ENCODE data around the gene CALU. TPM values are rescaled to one million over a fixed set of nuclear protein-coding genes. Genes with fewer than 3 reads are reported as not detected.

CALU gene
- total and polyA plus RNA-seq, 2 experiments from 2014 or later = 136 to 179 TPM

DNA sequence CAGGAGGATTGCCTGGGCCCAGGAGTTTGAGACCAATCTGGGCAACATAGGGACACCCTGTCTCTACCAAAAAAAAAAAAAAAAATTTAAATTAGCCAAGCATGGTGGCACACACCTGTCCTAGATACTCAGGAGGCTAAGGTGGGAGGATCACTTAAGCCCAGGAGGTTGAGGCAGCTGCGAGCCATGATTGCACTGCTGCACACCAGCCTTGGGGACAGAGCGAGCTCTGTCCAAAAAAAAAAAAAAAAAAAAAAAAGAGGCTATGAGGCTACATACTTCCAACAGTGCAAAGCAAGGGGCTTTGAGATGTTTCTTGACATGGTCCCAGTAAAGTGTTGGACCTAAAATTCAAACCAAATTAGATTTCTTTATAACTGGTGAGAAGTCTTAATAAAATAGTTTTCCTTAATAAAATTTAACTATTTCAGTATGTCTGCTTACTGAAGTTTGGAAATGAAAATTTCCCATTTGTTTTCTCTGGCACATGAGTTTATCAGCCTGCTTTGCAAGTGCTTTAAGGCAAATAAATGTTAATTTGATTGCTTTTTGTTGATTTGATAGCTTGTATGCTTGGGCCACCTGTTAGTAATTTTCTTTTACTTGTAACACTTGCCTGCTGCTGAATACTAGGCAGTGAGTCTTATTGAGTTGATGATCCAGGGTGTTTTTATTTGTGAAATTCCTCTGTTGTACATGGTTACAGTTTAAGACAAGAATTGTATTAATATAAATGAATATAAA, 16.1 kb downstream of the CALU start:
- Mint-ChIP-seq H3K4me1 (no peaks in the 10 kb centered on the region), H3K36me3 (ENCODE audit: low read depth) (peaks cover 55% of the 10 kb centered on the region), H3K27me3 (ENCODE audit: insufficient read depth, low read depth, poor library complexity) (no peaks in the 10 kb centered on the region), H3K4me3 (no peak overlapping the region), H3K27ac (no peak overlapping the region), H3K9me3 (no peaks in the 10 kb centered on the region)
- TF ChIP-seq JUNB (IDR thresholded peaks at IDR 0.05; ENCODE audit: unreplicated experiment) (no peak), EZH2 (IDR thresholded peaks at IDR 0.05; ENCODE audit: low read depth, unreplicated experiment) (no peak), ZNF331 (CRISPR knock-in tag; IDR thresholded peaks at IDR 0.05; ENCODE audit: low read depth) (no peak), STAT1 (IDR thresholded peaks at IDR 0.05; ENCODE audit: unreplicated experiment) (no peak), CREB1 (CRISPR knock-in tag; IDR thresholded peaks at IDR 0.05; ENCODE audit: low read depth) (no peak), ZNF114 (CRISPR knock-in tag; IDR thresholded peaks at IDR 0.05) (no peak), NANOG (IDR thresholded peaks at IDR 0.05; ENCODE audit: borderline replicate concordance) (no peak), EZH2phosphoT487 (IDR thresholded peaks at IDR 0.05; ENCODE audit: unreplicated experiment) (no peak), POLR2AphosphoS5 (IDR thresholded peaks at IDR 0.05; ENCODE audit: low read depth) (no peak)
- TF ChIP-seq, protein P1, sequence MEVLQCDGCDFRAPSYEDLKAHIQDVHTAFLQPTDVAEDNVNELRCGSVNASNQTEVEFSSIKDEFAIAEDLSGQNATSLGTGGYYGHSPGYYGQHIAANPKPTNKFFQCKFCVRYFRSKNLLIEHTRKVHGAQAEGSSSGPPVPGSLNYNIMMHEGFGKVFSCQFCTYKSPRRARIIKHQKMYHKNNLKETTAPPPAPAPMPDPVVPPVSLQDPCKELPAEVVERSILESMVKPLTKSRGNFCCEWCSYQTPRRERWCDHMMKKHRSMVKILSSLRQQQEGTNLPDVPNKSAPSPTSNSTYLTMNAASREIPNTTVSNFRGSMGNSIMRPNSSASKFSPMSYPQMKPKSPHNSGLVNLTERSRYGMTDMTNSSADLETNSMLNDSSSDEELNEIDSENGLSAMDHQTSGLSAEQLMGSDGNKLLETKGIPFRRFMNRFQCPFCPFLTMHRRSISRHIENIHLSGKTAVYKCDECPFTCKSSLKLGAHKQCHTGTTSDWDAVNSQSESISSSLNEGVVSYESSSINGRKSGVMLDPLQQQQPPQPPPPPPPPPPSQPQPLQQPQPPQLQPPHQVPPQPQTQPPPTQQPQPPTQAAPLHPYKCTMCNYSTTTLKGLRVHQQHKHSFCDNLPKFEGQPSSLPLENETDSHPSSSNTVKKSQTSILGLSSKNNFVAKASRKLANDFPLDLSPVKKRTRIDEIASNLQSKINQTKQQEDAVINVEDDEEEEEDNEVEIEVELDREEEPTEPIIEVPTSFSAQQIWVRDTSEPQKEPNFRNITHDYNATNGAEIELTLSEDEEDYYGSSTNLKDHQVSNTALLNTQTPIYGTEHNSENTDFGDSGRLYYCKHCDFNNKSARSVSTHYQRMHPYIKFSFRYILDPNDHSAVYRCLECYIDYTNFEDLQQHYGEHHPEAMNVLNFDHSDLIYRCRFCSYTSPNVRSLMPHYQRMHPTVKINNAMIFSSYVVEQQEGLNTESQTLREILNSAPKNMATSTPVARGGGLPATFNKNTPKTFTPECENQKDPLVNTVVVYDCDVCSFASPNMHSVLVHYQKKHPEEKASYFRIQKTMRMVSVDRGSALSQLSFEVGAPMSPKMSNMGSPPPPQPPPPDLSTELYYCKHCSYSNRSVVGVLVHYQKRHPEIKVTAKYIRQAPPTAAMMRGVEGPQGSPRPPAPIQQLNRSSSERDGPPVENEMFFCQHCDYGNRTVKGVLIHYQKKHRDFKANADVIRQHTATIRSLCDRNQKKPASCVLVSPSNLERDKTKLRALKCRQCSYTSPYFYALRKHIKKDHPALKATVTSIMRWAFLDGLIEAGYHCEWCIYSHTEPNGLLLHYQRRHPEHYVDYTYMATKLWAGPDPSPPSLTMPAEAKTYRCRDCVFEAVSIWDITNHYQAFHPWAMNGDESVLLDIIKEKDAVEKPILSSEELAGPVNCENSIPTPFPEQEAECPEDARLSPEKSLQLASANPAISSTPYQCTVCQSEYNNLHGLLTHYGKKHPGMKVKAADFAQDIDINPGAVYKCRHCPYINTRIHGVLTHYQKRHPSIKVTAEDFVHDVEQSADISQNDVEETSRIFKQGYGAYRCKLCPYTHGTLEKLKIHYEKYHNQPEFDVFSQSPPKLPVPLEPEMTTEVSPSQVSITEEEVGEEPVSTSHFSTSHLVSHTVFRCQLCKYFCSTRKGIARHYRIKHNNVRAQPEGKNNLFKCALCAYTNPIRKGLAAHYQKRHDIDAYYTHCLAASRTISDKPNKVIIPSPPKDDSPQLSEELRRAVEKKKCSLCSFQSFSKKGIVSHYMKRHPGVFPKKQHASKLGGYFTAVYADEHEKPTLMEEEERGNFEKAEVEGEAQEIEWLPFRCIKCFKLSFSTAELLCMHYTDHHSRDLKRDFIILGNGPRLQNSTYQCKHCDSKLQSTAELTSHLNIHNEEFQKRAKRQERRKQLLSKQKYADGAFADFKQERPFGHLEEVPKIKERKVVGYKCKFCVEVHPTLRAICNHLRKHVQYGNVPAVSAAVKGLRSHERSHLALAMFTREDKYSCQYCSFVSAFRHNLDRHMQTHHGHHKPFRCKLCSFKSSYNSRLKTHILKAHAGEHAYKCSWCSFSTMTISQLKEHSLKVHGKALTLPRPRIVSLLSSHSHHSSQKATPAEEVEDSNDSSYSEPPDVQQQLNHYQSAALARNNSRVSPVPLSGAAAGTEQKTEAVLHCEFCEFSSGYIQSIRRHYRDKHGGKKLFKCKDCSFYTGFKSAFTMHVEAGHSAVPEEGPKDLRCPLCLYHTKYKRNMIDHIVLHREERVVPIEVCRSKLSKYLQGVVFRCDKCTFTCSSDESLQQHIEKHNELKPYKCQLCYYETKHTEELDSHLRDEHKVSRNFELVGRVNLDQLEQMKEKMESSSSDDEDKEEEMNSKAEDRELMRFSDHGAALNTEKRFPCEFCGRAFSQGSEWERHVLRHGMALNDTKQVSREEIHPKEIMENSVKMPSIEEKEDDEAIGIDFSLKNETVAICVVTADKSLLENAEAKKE (CRISPR knock-in tag; IDR thresholded peaks at IDR 0.05) = no peak
- TF ChIP-seq, protein P2, sequence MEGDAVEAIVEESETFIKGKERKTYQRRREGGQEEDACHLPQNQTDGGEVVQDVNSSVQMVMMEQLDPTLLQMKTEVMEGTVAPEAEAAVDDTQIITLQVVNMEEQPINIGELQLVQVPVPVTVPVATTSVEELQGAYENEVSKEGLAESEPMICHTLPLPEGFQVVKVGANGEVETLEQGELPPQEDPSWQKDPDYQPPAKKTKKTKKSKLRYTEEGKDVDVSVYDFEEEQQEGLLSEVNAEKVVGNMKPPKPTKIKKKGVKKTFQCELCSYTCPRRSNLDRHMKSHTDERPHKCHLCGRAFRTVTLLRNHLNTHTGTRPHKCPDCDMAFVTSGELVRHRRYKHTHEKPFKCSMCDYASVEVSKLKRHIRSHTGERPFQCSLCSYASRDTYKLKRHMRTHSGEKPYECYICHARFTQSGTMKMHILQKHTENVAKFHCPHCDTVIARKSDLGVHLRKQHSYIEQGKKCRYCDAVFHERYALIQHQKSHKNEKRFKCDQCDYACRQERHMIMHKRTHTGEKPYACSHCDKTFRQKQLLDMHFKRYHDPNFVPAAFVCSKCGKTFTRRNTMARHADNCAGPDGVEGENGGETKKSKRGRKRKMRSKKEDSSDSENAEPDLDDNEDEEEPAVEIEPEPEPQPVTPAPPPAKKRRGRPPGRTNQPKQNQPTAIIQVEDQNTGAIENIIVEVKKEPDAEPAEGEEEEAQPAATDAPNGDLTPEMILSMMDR (conservative IDR thresholded peaks at IDR 0.05; ENCODE audit: low read depth in 2 of 2) = no peak
- TF ChIP-seq, protein P3, sequence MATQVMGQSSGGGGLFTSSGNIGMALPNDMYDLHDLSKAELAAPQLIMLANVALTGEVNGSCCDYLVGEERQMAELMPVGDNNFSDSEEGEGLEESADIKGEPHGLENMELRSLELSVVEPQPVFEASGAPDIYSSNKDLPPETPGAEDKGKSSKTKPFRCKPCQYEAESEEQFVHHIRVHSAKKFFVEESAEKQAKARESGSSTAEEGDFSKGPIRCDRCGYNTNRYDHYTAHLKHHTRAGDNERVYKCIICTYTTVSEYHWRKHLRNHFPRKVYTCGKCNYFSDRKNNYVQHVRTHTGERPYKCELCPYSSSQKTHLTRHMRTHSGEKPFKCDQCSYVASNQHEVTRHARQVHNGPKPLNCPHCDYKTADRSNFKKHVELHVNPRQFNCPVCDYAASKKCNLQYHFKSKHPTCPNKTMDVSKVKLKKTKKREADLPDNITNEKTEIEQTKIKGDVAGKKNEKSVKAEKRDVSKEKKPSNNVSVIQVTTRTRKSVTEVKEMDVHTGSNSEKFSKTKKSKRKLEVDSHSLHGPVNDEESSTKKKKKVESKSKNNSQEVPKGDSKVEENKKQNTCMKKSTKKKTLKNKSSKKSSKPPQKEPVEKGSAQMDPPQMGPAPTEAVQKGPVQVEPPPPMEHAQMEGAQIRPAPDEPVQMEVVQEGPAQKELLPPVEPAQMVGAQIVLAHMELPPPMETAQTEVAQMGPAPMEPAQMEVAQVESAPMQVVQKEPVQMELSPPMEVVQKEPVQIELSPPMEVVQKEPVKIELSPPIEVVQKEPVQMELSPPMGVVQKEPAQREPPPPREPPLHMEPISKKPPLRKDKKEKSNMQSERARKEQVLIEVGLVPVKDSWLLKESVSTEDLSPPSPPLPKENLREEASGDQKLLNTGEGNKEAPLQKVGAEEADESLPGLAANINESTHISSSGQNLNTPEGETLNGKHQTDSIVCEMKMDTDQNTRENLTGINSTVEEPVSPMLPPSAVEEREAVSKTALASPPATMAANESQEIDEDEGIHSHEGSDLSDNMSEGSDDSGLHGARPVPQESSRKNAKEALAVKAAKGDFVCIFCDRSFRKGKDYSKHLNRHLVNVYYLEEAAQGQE (IDR thresholded peaks at IDR 0.05; ENCODE audit: unreplicated experiment) = no peak
- TF ChIP-seq, protein P4, sequence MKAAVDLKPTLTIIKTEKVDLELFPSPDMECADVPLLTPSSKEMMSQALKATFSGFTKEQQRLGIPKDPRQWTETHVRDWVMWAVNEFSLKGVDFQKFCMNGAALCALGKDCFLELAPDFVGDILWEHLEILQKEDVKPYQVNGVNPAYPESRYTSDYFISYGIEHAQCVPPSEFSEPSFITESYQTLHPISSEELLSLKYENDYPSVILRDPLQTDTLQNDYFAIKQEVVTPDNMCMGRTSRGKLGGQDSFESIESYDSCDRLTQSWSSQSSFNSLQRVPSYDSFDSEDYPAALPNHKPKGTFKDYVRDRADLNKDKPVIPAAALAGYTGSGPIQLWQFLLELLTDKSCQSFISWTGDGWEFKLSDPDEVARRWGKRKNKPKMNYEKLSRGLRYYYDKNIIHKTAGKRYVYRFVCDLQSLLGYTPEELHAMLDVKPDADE (IDR thresholded peaks at IDR 0.05) = no peak
- H3K4me2 ChIP-seq = no peak overlapping the region
- no peak overlapping the region for H3K4me3 ChIP-seq
- H3K36me3 ChIP-seq (ENCODE audit: insufficient read depth) = peaks cover 64% of the 10 kb centered on the region
- ATAC-seq (no peak), DNase-seq (ENCODE audit: low spot score) (no peak)
- H3K79me2 ChIP-seq (replicated peaks; ENCODE audit: insufficient read depth) = peaks cover 48% of the 10 kb centered on the region
- no peaks in the 10 kb centered on the region for H3K9me2 ChIP-seq (ENCODE audit: insufficient read depth)
- H3K27me3 ChIP-seq (ENCODE audit: insufficient read depth) = no peaks in the 10 kb centered on the region
- no peak overlapping the region for H3K27ac ChIP-seq (ENCODE audit: low read depth)
- no peaks in the 10 kb centered on the region for H3K4me1 ChIP-seq (ENCODE audit: insufficient read depth)
- no peak overlapping the region for H2AFZ ChIP-seq
- H4K20me1 ChIP-seq (replicated peaks; ENCODE audit: insufficient read depth) = peaks cover 60% of the 10 kb centered on the region
- peaks cover 8% of the 10 kb centered on the region; the same call in 1 of the 2 replicates for H3F3A ChIP-seq (replicated peaks; ENCODE audit: low read depth)

All from GM23338 (cell line).